ENCODE measurements around the gene FGF3. TPM values are rescaled to one million over a fixed set of nuclear protein-coding genes. Genes with fewer than 3 reads are reported as not detected.

Gene FGF3
- total RNA-seq, 1 donor from 2014 or later: not detected

GRCh38 chr11:69799582-69799981, 19.6 kb downstream of the FGF3 start:
- intact Hi-C loops (cut with DNase I): no loop called here
- no peaks in the 10 kb centered on the region for H3K4me1 ChIP-seq

GRCh38 chr11:69799097-69799496, 20.1 kb downstream of the FGF3 start:
- TF ChIP-seq CTCF (IDR thresholded peaks at IDR 0.05): no peak
- no peak for DNase-seq
- Histone ChIP-seq H3K4me1 (no peaks in the 10 kb centered on the region), H3K36me3 (no peaks in the 10 kb centered on the region), H3K27ac (no peak overlapping the region), H3K4me3 (no peak overlapping the region), H3K9me3 (no peaks in the 10 kb centered on the region), H3K27me3 (ENCODE audit: low read depth) (peaks cover 8% of the 10 kb centered on the region)
- intact Hi-C loops (cut with DNase I): no loop called here
- no peak for ATAC-seq

More at GRCh38 chr11:69799582-69799981, 19.6 kb downstream of the FGF3 start:
- no peak overlapping the region for H3K4me3 ChIP-seq
- no peak for TF ChIP-seq CTCF (IDR thresholded peaks at IDR 0.05)
- ATAC-seq: no peak
- H3K9me3 ChIP-seq: no peaks in the 10 kb centered on the region
- H3K27me3 ChIP-seq (ENCODE audit: low read depth): peaks cover 8% of the 10 kb centered on the region
- no peak for DNase-seq
- H3K36me3 ChIP-seq: no peaks in the 10 kb centered on the region
- H3K27ac ChIP-seq: no peak overlapping the region

GRCh38 chr11:69797737-69798528, 21.3 kb downstream of the FGF3 start:
- Histone ChIP-seq H3K27me3 (ENCODE audit: low read depth) (peaks cover 8% of the 10 kb centered on the region), H3K36me3 (no peaks in the 10 kb centered on the region), H3K27ac (no peak overlapping the region), H3K4me1 (no peaks in the 10 kb centered on the region), H3K4me3 (no peak overlapping the region), H3K9me3 (no peaks in the 10 kb centered on the region)
- intact Hi-C loops (cut with DNase I): no loop called here
- no peak for DNase-seq
- no peak for TF ChIP-seq CTCF (IDR thresholded peaks at IDR 0.05)
- no peak for ATAC-seq

GRCh38 chr11:69797156-69797555, 22.1 kb downstream of the FGF3 start:
- Histone ChIP-seq H3K4me3 (no peak overlapping the region), H3K9me3 (no peaks in the 10 kb centered on the region), H3K4me1 (no peaks in the 10 kb centered on the region), H3K36me3 (no peaks in the 10 kb centered on the region), H3K27ac (no peak overlapping the region), H3K27me3 (ENCODE audit: low read depth) (peaks cover 8% of the 10 kb centered on the region)
- no peak for ATAC-seq
- DNase-seq: no peak
- TF ChIP-seq CTCF (IDR thresholded peaks at IDR 0.05): no peak
- intact Hi-C loops (cut with DNase I): no loop called here

- intact Hi-C loops (cut with DNase I): no loop called here
- TF ChIP-seq CTCF (IDR thresholded peaks at IDR 0.05): no peak
- no peaks in the 10 kb centered on the region for H3K36me3 ChIP-seq
- no peak for DNase-seq
- no peak overlapping the region for H3K27ac ChIP-seq
- no peaks in the 10 kb centered on the region for H3K9me3 ChIP-seq
- H3K4me1 ChIP-seq: no peaks in the 10 kb centered on the region
- H3K27me3 ChIP-seq (ENCODE audit: low read depth): peaks cover under 1% of the 10 kb centered on the region
- no peak for ATAC-seq
- no peak overlapping the region for H3K4me3 ChIP-seq
Measured at GRCh38 chr11:69796063-69796462, 23.2 kb downstream of the FGF3 start.

Data from lower lobe of right lung (tissue), 2 donors.